Measurements from ENCODE around the gene FAM174A.

DNA sequence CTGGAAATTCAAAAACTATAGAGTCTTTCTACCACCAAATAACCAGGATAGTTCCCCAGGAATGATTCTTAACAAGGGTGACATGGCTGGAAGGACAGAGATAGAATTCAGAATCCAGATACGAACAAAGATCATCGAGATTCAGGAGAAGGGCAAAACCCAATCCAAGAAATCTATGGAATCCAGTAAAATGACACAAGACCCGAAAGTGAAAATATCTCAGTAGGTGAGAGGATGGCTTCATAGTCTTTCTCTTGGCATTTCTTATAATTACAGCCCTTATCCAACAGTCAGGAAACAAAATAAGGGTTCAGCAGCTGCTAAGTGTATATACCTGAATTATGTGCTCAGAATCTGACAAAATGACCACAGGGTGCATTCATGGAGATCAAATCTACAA, 81.8 kb downstream of the FAM174A start:
- TF ChIP-seq, protein P1, sequence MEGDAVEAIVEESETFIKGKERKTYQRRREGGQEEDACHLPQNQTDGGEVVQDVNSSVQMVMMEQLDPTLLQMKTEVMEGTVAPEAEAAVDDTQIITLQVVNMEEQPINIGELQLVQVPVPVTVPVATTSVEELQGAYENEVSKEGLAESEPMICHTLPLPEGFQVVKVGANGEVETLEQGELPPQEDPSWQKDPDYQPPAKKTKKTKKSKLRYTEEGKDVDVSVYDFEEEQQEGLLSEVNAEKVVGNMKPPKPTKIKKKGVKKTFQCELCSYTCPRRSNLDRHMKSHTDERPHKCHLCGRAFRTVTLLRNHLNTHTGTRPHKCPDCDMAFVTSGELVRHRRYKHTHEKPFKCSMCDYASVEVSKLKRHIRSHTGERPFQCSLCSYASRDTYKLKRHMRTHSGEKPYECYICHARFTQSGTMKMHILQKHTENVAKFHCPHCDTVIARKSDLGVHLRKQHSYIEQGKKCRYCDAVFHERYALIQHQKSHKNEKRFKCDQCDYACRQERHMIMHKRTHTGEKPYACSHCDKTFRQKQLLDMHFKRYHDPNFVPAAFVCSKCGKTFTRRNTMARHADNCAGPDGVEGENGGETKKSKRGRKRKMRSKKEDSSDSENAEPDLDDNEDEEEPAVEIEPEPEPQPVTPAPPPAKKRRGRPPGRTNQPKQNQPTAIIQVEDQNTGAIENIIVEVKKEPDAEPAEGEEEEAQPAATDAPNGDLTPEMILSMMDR (IDR thresholded peaks at IDR 0.05; ENCODE audit: insufficient read depth, low read depth, low read length) = no peak
- no peak for TF ChIP-seq EZH2 (IDR thresholded peaks at IDR 0.05; ENCODE audit: insufficient read depth, low read length)

All from astrocyte (in vitro differentiated cells and primary cell).